C4-2B (cell line): ENCODE data around the gene GORASP2.

Experiments used
- H3K27ac ChIP-seq: fragments of 450-650 bp; 2 replicates; pipeline ENCODE4 v1.5.1; 2017
- CTCF ChIP-seq: fragments of 450-650 bp; conservative IDR thresholded peaks from 2 replicates; pipeline ENCODE4 v1.5.1; 2017; ENCODE audit warnings: mild to moderate bottlenecking
- ZFX ChIP-seq: fragments of 450-650 bp; IDR thresholded peaks from 2 replicates; pipeline ENCODE4 v1.6.1; 2017

The GORASP2 gene

GRCh38 chr2:171008550-171009205 lies 79.6 kb downstream of the GORASP2 start:
- TF ChIP-seq CTCF (no peak), ZFX (no peak)
- H3K27ac ChIP-seq = no peak overlapping the region

DNA sequence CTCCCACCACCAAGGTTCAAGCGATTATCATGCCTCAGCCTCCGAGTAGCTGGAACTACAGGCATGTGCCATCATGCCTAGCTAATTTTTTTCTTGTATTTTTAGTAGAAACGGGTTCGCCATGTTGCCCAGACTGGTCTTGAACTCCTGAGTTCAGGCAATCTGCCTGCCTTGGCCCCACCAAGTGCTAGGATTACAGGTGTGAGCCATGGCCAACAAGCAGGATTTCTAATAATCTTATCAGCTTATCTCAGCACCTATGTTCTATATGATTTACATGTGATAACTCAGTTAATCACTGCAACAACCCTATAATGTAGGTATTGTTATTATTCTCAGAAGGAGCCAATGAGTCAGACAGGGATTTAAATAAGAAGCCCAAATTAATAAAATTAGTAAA lies 80.3 kb downstream of the GORASP2 start:
- TF ChIP-seq CTCF = no peak
- no peak for TF ChIP-seq ZFX
- no peak overlapping the region for H3K27ac ChIP-seq

GRCh38 chr2:171013851-171014250 lies 84.8 kb downstream of the GORASP2 start:
- H3K27ac ChIP-seq = no peak overlapping the region
- TF ChIP-seq CTCF = no peak
- TF ChIP-seq ZFX = no peak

- H3K27ac ChIP-seq = no peak overlapping the region
- TF ChIP-seq CTCF (no peak), ZFX (no peak)
These were observed 87.1 kb downstream of the GORASP2 start for GRCh38 chr2:171016125-171016524.
